Measurements from ENCODE around the gene UBALD2. TPM values are rescaled to one million over a fixed set of nuclear protein-coding genes. Genes with fewer than 3 reads are reported as not detected.

The UBALD2 gene
- total RNA-seq: 6.3 and 9.0 TPM in 2 replicates

GRCh38 chr17:76264755-76265623 is at the start of gene UBALD2:
UBALD2 (plus strand) TSS chr17:76265348; CDS start chr17:76265506, 158 bp downstream.

DNA sequence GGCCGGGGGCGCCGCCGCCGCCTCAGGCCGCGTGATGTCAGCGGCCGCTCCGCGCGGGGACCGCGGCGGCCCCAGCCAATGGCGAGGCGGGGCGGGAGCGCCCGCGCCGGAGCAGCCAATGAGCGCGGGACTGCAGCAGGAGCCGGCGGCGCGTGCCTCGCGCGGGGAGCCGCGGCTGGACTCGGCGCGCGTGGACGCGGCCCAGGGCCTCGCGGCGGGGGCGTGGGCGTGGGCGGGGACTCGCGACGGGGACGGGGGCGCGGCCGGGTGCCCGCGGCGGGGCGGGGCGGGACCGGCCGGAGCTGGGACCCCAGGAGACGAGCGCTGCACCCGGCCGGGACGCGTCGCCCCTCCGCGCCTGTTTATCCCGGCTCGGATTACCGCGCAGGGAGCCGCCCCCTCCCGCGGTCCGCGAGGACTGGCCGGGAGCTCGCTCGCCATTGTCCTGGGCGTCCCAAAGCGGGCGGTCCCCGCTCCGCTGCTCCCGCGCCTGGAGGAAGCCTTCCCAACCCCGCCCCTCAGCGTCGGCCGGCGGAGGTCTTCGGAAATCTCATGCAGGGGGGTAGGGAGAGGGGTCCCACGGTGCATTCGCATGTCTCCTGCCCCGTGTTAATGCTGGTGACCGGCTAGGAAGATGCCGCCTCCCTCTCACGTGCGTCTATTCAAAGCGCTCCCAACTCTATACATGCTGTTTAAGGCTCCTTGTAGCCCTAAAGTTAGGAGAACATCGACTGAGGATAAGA is 24.5 kb upstream of the UBALD2 start, which contains the start of gene RNF157:
Gene RNF157, minus strand, starts transcription at position 33 of the 743 bp plus-strand sequence. CDS start 253 bp downstream, outside the sequence.

GRCh38 chr17:76307966-76308338 is 42.8 kb downstream of the UBALD2 start, which contains the start of gene QRICH2:
QRICH2 (minus strand) TSS chr17:76308276; CDS start chr17:76307998, 278 bp downstream.

Other genes with a start within 250 kb of the UBALD2 start
- not detected in 2 replicates for gene EVPL, start 238.0 kb upstream of the UBALD2 start, total RNA-seq
- 31.9 and 36.6 TPM in 2 replicates for gene SRP68, start 192.8 kb upstream of the UBALD2 start, total RNA-seq
- not detected in 2 replicates for gene GALR2, start 190.6 kb upstream of the UBALD2 start, total RNA-seq
- not detected in 2 replicates for gene ZACN, start 186.2 kb upstream of the UBALD2 start, total RNA-seq
- 73.9 and 78.0 TPM in 2 replicates for gene EXOC7, start 161.6 kb upstream of the UBALD2 start, total RNA-seq
- not detected in 2 replicates for gene FOXJ1, start 124.1 kb upstream of the UBALD2 start, total RNA-seq
- gene RNF157, start 24.9 kb upstream of the UBALD2 start, total RNA-seq: under 0.01 and 0.09 TPM in 2 replicates
- gene QRICH2, start 42.9 kb downstream of the UBALD2 start, total RNA-seq: 2.9 and 4.1 TPM in 2 replicates
- 36.9 and 51.6 TPM in 2 replicates for gene PRPSAP1, start 88.6 kb downstream of the UBALD2 start, total RNA-seq
- 102 and 124 TPM in 2 replicates for gene SPHK1, start 119.3 kb downstream of the UBALD2 start, total RNA-seq
- 22.7 and 32.5 TPM in 2 replicates for gene UBE2O, start 187.8 kb downstream of the UBALD2 start, total RNA-seq
- gene AANAT, start 202.3 kb downstream of the UBALD2 start, total RNA-seq: not detected in 2 replicates
- 9.1 and 22.9 TPM in 2 replicates for gene RHBDF2, start 236.1 kb downstream of the UBALD2 start, total RNA-seq